Endothelial cell (in vitro differentiated cells): ENCODE measurements around the gene MAGIX. TPM values are rescaled to one million over a fixed set of nuclear protein-coding genes. Genes with fewer than 3 reads are reported as not detected.
"Not testable (repeated sequence)": the region's sequence is repeated elsewhere in the genome, so short reads cannot be mapped to it uniquely, and the experiment has no call there.

Source experiments
- DNase-seq: peaks from one replicate; pipeline ENCODE4 v3.0.0; 2021; ENCODE audit warnings: low spot score
- H3K27ac Mint-ChIP-seq: one replicate; pipeline ENCODE4 v1.8.0; 2021; ENCODE audit warnings: mixed read lengths, inconsistent platforms; ENCODE audit not compliant: unreplicated experiment
- H3K27me3 Mint-ChIP-seq: one replicate; pipeline ENCODE4 v1.8.0; 2021; ENCODE audit warnings: mild to moderate bottlenecking, moderate library complexity, mixed read lengths, inconsistent platforms; ENCODE audit not compliant: unreplicated experiment
- H3K36me3 Mint-ChIP-seq: one replicate; pipeline ENCODE4 v1.8.0; 2021; ENCODE audit warnings: mild to moderate bottlenecking, low read depth, mixed read lengths, inconsistent platforms; ENCODE audit not compliant: unreplicated experiment
- H3K4me1 Mint-ChIP-seq: one replicate; pipeline ENCODE4 v1.8.0; 2021; ENCODE audit warnings: mild to moderate bottlenecking, mixed read lengths, inconsistent platforms; ENCODE audit not compliant: unreplicated experiment
- H3K4me3 Mint-ChIP-seq: one replicate; pipeline ENCODE4 v1.8.0; 2021; ENCODE audit warnings: mild to moderate bottlenecking, mixed read lengths, inconsistent platforms; ENCODE audit not compliant: unreplicated experiment
- H3K9me3 Mint-ChIP-seq: one replicate; pipeline ENCODE4 v1.8.0; 2021; ENCODE audit warnings: mixed read lengths, inconsistent platforms; ENCODE audit not compliant: unreplicated experiment
- CTCF ChIP-seq: fragments of 200-600 bp; sonication (generic); IDR thresholded peaks from one replicate; pipeline ENCODE4 v1.5.0; 2021; ENCODE audit warnings: antibody characterized with exemption; ENCODE audit not compliant: unreplicated experiment
- total RNA-seq: library from RNA; stranded (reverse); fragmentation: NEBNext Ultra II Directional; extraction: Animal tissue kit (Norgen Biotek cat#: 25700); gene quantifications from one replicate; pipeline ENCODE4 v1.2.1, GENCODE V29; 2021; ENCODE audit not compliant: unreplicated experiment

The MAGIX gene
- total RNA-seq, 1 donor from 2014 or later = 1.2 TPM

- peaks cover 9% of the 10 kb centered on the region for H3K27me3 Mint-ChIP-seq
- no peak for TF ChIP-seq CTCF
- peaks cover 16% of the 10 kb centered on the region for H3K4me1 Mint-ChIP-seq
- no peak for DNase-seq
- no peaks in the 10 kb centered on the region for H3K36me3 Mint-ChIP-seq
- no peaks in the 10 kb centered on the region for H3K9me3 Mint-ChIP-seq
- peak overlapping the region; percentile 73 for H3K4me3 Mint-ChIP-seq
- peak overlapping the region; percentile 36 for H3K27ac Mint-ChIP-seq
Observed at GRCh38 chrX:49166914-49167739, 4.6 kb downstream of the MAGIX start.

- peaks cover 9% of the 10 kb centered on the region for H3K27me3 Mint-ChIP-seq
- no peak for DNase-seq
- no peaks in the 10 kb centered on the region for H3K9me3 Mint-ChIP-seq
- H3K36me3 Mint-ChIP-seq = no peaks in the 10 kb centered on the region
- no peak for TF ChIP-seq CTCF
- no peak overlapping the region for H3K27ac Mint-ChIP-seq
- no peak overlapping the region for H3K4me3 Mint-ChIP-seq
- peaks cover 16% of the 10 kb centered on the region for H3K4me1 Mint-ChIP-seq
Observed at GRCh38 chrX:49167740-49168108, 5.2 kb downstream of the MAGIX start.

GRCh38 chrX:49171752-49172279, 9.3 kb downstream of the MAGIX start, which contains the start of gene PLP2:
TSS of gene PLP2 (plus strand) at chrX:49171898. CDS start at chrX:49172001, 103 bp downstream.
- peaks cover 7% of the 10 kb centered on the region for H3K4me1 Mint-ChIP-seq
- H3K4me3 Mint-ChIP-seq = peak within 1 kb of the TSS; percentile 69
- no peak for DNase-seq
- peaks cover 16% of the 10 kb centered on the region for H3K36me3 Mint-ChIP-seq
- H3K27me3 Mint-ChIP-seq = peaks cover 5% of the 10 kb centered on the region
- TF ChIP-seq CTCF = no peak
- H3K9me3 Mint-ChIP-seq = no peaks in the 10 kb centered on the region
- H3K27ac Mint-ChIP-seq = no peak within 1 kb of the TSS

- no peak overlapping the region for H3K27ac Mint-ChIP-seq
- H3K4me3 Mint-ChIP-seq = peak overlapping the region; percentile 69
- no peak for TF ChIP-seq CTCF
- no peaks in the 10 kb centered on the region for H3K9me3 Mint-ChIP-seq
- peaks cover 4% of the 10 kb centered on the region for H3K27me3 Mint-ChIP-seq
- no peak for DNase-seq
- peaks cover 16% of the 10 kb centered on the region for H3K36me3 Mint-ChIP-seq
- H3K4me1 Mint-ChIP-seq = peaks cover 6% of the 10 kb centered on the region
Observed at GRCh38 chrX:49172280-49172780, 9.8 kb downstream of the MAGIX start.

- not testable (repeated sequence) for H3K9me3 Mint-ChIP-seq, H3K27ac Mint-ChIP-seq, H3K27me3 Mint-ChIP-seq, DNase-seq, H3K4me1 Mint-ChIP-seq
- peaks cover 16% of the 10 kb centered on the region for H3K36me3 Mint-ChIP-seq
- H3K4me3 Mint-ChIP-seq = peak overlapping the region; percentile 37
Observed at GRCh38 chrX:49173544-49173943, 11.0 kb downstream of the MAGIX start.
